HEK293 (cell line): ENCODE data around the gene MYBPH.

Source experiments
- CTCF ChIP-seq: fragments of 450-650 bp; formaldehyde crosslinking; IDR thresholded peaks from 2 replicates; pipeline ENCODE4 v1.5.1; 2016; ENCODE audit warnings: missing biosample characterization, missing genetic modification characterization
- YY1 ChIP-seq: fragments of 450-650 bp; formaldehyde crosslinking; IDR thresholded peaks from 2 replicates; pipeline ENCODE4 v1.5.1; 2018; ENCODE audit warnings: missing biosample characterization, missing genetic modification characterization
- ZBTB44 ChIP-seq: fragments of 450-650 bp; IDR thresholded peaks from 2 replicates; pipeline ENCODE4 v1.5.1; 2018; ENCODE audit warnings: missing biosample characterization, mild to moderate bottlenecking, missing genetic modification characterization
- ZNF10 ChIP-seq: fragments of 450-650 bp; formaldehyde crosslinking; IDR thresholded peaks from 2 replicates; pipeline ENCODE4 v1.5.1; 2017; ENCODE audit warnings: missing biosample characterization, missing genetic modification characterization
- ZNF416 ChIP-seq: fragments of 450-650 bp; formaldehyde crosslinking; IDR thresholded peaks from 2 replicates; pipeline ENCODE4 v1.5.1; 2016; ENCODE audit warnings: missing biosample characterization, missing genetic modification characterization
- ZNF544 ChIP-seq: fragments of 450-650 bp; formaldehyde crosslinking; IDR thresholded peaks from 2 replicates; pipeline ENCODE4 v1.5.0; 2017; ENCODE audit warnings: missing biosample characterization, missing genetic modification characterization
- ZNF580 ChIP-seq: fragments of 450-650 bp; formaldehyde crosslinking; IDR thresholded peaks from 2 replicates; pipeline ENCODE4 v1.5.1; 2016; ENCODE audit warnings: missing biosample characterization, missing genetic modification characterization
- ZNF747 ChIP-seq: fragments of 450-650 bp; formaldehyde crosslinking; IDR thresholded peaks from 2 replicates; pipeline ENCODE4 v1.5.1; 2016; ENCODE audit warnings: missing biosample characterization, missing genetic modification characterization
- ZNF792 ChIP-seq: fragments of 450-650 bp; formaldehyde crosslinking; IDR thresholded peaks from 2 replicates; pipeline ENCODE4 v1.5.1; 2016; ENCODE audit warnings: missing biosample characterization, missing genetic modification characterization

- no peak for TF ChIP-seq ZNF416 (tag by site-specific recombination)
- TF ChIP-seq CTCF (tag by site-specific recombination): no peak
- TF ChIP-seq ZNF580 (tag by site-specific recombination): no peak
- TF ChIP-seq ZNF10: no peak
- no peak for TF ChIP-seq ZBTB44
- TF ChIP-seq YY1: no peak
- no peak for TF ChIP-seq ZNF544
- no peak for TF ChIP-seq ZNF792 (tag by site-specific recombination)
- no peak for TF ChIP-seq ZNF747 (tag by site-specific recombination)
Measured at GRCh38 chr1:203168991-203169390, 6.6 kb downstream of the MYBPH start.
